Prostate gland (tissue), 2 donors: ENCODE data around the gene FRK.
"Not testable (repeated sequence)": the region's sequence is repeated elsewhere in the genome, so short reads cannot be mapped to it uniquely, and the experiment has no call there.

ENCODE experiments used
- POLR2A ChIP-seq: fragments of 450-650 bp; IDR thresholded peaks from one replicate; pipeline ENCODE4 v1.6.1; 2016; ENCODE audit warnings: antibody characterized with exemption, mild to moderate bottlenecking
- POLR2AphosphoS5 ChIP-seq: sonication (generic); formaldehyde crosslinking; IDR thresholded peaks from one replicate; pipeline ENCODE4 v1.6.1; 2017; ENCODE audit warnings: antibody characterized with exemption
- TF ChIP-seq, protein P1 (sequence below), 4 experiments: fragments of 200-600 bp in 2 of 4; fragments of 450-650 bp in 2 of 4; sonication (generic) in 2 of 4; IDR thresholded peaks; 1 replicate in 3 of 4; 2 replicates in 1 of 4; pipeline ENCODE4 v1.5.1; 2016 to 2019; ENCODE audit warnings: antibody characterized with exemption in 4 of 4, mild to moderate bottlenecking in 2 of 4, moderate library complexity in 2 of 4

- TF ChIP-seq, protein P1, sequence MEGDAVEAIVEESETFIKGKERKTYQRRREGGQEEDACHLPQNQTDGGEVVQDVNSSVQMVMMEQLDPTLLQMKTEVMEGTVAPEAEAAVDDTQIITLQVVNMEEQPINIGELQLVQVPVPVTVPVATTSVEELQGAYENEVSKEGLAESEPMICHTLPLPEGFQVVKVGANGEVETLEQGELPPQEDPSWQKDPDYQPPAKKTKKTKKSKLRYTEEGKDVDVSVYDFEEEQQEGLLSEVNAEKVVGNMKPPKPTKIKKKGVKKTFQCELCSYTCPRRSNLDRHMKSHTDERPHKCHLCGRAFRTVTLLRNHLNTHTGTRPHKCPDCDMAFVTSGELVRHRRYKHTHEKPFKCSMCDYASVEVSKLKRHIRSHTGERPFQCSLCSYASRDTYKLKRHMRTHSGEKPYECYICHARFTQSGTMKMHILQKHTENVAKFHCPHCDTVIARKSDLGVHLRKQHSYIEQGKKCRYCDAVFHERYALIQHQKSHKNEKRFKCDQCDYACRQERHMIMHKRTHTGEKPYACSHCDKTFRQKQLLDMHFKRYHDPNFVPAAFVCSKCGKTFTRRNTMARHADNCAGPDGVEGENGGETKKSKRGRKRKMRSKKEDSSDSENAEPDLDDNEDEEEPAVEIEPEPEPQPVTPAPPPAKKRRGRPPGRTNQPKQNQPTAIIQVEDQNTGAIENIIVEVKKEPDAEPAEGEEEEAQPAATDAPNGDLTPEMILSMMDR (IDR thresholded peaks at IDR 0.05) = not testable (repeated sequence)
- not testable (repeated sequence) for TF ChIP-seq POLR2A, POLR2AphosphoS5
These were observed 115.9 kb downstream of the FRK start for GRCh38 chr6:115944829-115945228.
